CD4-positive, alpha-beta T cell treated with Interleukin-2 at 100 ng/mL for 4 hours (primary cell): ENCODE results near the gene CISH.

Experiments
- DNase-seq: peaks from one replicate; pipeline ENCODE4 v3.0.0-alpha.2; 2020; ENCODE audit warnings: low spot score

CISH gene

GRCh38 chr3:50571486-50571885 lies 40.1 kb downstream of the CISH start:
- DNase-seq = no peak

DNA sequence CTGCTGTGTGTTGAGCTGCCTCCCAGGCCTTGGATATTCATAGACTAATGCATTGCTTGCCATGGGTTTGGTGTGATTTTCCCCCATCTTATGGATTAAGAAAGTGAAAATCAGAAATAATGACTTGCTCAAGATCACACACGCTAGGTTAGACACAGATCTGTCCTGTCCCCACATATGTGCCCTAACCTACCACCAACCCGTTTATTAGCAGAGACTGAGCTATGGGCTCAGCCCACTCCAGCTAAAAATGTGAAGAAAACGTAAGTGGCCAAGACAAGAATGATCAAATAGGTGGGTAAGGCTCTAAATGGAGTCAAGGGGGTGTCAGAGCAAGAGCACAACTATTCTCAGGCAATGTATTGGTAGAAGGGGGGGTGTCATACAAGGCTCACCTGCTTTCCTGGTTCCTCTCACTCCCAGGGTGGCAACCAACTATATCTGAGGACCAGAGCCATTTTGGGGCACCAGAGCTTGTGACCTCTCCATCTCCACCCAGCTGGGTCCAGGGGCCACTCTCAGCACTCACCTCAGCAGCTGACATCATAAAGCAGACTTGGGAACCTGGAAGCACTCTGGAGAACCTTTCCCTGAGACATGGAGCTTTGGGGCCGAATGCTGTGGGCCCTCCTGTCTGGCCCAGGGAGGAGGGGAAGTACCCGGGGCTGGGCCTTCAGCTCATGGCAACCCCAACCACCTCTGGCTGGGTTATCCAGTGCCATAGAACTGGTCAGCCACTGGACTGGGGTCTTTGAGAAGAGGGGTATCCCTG lies 40.9 kb downstream of the CISH start:
- no peak for DNase-seq

- DNase-seq = peak; percentile 95
Measured at GRCh38 chr3:50568947-50569749, 42.4 kb downstream of the CISH start, which contains the start of gene HEMK1. Gene HEMK1, plus strand, starts transcription at chr3:50569522. Its CDS starts 1,583 bp downstream, at chr3:50571105.

GRCh38 chr3:50567386-50568167 lies 44.0 kb downstream of the CISH start, which contains the start of gene C3orf18:
Gene C3orf18, minus strand, starts transcription at chr3:50567747. Its CDS starts 2,048 bp downstream, at chr3:50565699.
- peak; percentile 97 for DNase-seq

- no peak for DNase-seq
Measured at GRCh38 chr3:50567011-50567385, 44.6 kb downstream of the CISH start.

- DNase-seq = no peak
Measured at GRCh38 chr3:50564321-50564720, 47.3 kb downstream of the CISH start.

DNA sequence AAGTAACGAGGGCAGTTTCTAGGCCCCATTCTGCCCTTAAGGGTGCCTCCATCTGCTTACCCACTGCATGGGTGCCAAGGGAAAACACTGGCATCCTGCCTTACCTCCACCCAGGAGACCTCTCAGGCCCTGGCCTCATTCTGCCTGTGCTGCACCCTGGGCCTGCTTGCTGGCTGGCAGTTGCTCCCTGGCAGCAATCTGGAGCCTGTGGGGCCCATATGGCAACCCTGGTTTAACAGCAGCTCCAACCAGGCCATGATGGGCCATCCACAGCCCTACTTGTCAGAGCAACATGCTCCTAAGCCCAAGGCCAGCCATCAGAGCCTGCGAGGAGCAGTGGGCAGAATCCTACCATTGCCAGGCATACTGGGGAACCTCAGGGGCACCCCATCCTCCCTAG lies 47.7 kb downstream of the CISH start:
- no peak for DNase-seq

- no peak for DNase-seq
Measured at GRCh38 chr3:50562861-50563260, 48.7 kb downstream of the CISH start.

DNA sequence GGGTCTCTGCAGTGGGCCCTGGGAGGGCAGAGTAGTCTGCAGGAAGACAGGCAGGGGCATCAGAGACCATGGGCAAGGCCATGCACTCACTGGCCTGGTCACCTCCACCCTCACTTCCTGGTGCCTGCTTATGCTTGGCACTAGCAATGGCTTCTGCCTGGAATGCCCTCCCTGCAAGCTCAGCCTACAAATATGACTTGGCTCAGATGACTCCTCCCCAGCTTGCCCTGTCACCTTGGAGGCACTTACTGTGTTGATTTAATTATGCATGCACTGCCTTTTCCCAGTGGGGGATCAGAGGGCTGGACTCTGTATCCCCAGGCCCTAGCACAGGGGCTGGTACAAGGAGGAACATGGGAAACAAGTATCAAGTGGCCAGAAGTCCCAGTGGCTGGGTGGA lies 51.9 kb downstream of the CISH start:
- no peak for DNase-seq

DNA sequence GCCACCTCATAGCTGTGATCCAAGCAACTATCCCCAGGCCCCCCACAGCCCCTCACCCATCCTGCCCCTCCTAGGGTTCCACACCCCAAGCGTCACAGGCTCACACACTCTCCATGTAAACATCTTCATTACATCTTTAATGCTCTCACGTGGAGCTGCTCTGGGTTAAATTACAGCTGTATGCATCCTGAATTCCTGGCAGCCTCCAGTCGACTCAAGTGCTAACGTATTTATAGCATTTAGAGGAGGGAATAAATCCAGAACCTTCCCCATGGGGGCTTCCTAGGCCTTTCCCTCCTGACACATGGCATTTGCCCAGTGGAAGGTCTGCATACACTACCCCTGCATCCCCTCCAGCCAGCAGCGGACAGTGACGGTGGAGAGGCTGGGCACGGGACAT lies 53.7 kb downstream of the CISH start:
- no peak for DNase-seq

DNA sequence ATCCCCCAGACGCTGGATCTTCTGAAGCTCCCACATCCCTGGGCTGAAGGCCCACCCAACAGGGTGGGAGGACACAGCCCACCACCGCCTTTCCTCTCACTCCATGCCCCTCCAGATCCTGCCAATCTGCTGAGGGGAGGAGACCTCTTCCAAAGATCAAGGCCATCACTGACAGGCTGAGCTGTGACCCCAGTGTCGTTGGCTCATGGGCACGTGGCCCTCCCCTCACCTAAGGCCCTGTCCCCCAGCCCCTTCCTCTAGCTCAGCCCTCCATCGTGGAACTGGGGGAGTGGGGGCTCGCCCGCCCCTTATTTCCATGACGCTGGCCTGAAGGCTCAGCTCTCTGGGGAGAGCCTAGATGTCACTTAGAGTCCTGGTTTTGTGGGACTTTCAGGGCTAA lies 54.5 kb downstream of the CISH start:
- no peak for DNase-seq
